HFFc6 (cell line): ENCODE results near the gene MTHFSD. TPM values are rescaled to one million over a fixed set of nuclear protein-coding genes. Genes with fewer than 3 reads are reported as not detected.

ENCODE experiments used
- DNase-seq: peaks from one replicate; pipeline ENCODE4 v3.0.0-alpha.2; 2018
- H3K27ac Mint-ChIP-seq: 2 replicates; pipeline ENCODE4 v1.8.0; 2020; ENCODE audit warnings: mild to moderate bottlenecking, mixed read lengths
- H3K27me3 Mint-ChIP-seq: 2 replicates; pipeline ENCODE4 v1.8.0; 2021; ENCODE audit warnings: mild to moderate bottlenecking, moderate library complexity, mixed read lengths; ENCODE audit not compliant: insufficient read depth
- H3K36me3 Mint-ChIP-seq: 2 replicates; pipeline ENCODE4 v1.8.0; 2021; ENCODE audit warnings: low read depth, mixed read lengths
- H3K4me1 Mint-ChIP-seq: 2 replicates; pipeline ENCODE4 v1.8.0; 2020; ENCODE audit warnings: low read depth, mixed read lengths
- H3K4me3 Mint-ChIP-seq: 2 replicates; pipeline ENCODE4 v1.8.0; 2020; ENCODE audit warnings: mild to moderate bottlenecking, moderate library complexity, mixed read lengths
- H3K9me3 Mint-ChIP-seq: 2 replicates; pipeline ENCODE4 v1.8.0; 2020; ENCODE audit warnings: mild to moderate bottlenecking, mixed read lengths
- CTCF ChIP-seq: fragments of 200-600 bp; sonication (generic); IDR thresholded peaks from 2 replicates; pipeline ENCODE4 v1.5.0; 2021; ENCODE audit warnings: antibody characterized with exemption, mild to moderate bottlenecking
- total RNA-seq, 6 experiments: library from RNA; stranded (reverse); fragmentation: NEBNext Ultra II Directional; extraction: Animal tissue kit (Norgen Biotek cat#: 25700); gene quantifications; 2 replicates in 1 of 6; 3 replicates in 5 of 6; pipeline ENCODE4 v1.2.3, GENCODE V29; 2021

MTHFSD gene
- total RNA-seq, 6 experiments from 2014 or later = 16.8 to 18.6 (median 17.0) TPM

DNA sequence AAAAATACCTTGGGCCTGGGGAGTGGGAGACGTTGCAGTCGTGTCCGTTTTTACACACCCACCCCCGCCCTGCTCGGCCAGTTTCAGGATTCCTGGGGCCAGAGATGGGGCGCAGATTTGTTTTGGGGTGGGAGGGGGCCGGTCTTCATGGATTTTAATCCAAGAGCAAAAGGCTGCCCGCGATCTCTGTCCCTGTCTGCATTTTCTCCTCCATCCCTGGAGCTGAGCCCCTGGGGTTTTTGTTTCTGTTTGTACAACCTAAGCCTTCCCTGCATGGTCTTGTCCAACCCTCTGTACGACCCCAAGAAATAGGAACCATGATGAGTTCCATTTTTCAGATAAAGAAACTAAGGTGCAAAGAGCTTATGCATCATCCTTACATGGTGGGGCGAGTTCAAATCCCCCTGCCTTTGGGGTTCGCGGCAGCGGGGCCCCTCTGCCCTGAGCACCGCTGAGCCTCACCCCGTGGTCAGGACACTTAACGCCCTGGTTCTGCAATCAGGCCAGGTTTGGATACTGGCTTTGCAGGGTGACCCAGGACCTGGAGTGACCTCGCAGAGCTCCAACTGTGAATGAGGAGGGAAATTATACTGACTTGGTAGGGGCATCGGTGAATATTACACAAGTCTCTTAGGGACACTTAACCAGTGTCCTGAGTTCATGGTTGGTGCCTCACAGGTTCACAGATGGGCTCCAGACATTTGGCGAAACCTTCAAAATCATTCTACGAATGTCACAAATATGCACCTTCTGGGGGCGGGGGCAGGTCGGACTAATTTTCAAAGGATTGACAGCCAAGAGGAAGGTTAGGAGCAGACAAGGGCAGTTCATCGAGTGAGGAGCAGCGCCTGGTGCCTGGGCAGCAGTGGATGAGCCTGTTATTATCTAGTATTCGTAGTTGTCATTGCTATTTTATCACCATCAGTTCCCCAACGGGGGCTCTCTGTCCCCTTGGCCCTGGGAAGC, 48.9 kb downstream of the MTHFSD start:
- TF ChIP-seq CTCF = no peak
- no peak for DNase-seq
- peaks cover 51% of the 10 kb centered on the region for H3K27me3 Mint-ChIP-seq
- no peak overlapping the region for H3K27ac Mint-ChIP-seq
- H3K4me3 Mint-ChIP-seq = peak overlapping the region; percentile 64
- no peaks in the 10 kb centered on the region for H3K9me3 Mint-ChIP-seq
- no peaks in the 10 kb centered on the region for H3K36me3 Mint-ChIP-seq
- peaks cover 23% of the 10 kb centered on the region for H3K4me1 Mint-ChIP-seq

DNA sequence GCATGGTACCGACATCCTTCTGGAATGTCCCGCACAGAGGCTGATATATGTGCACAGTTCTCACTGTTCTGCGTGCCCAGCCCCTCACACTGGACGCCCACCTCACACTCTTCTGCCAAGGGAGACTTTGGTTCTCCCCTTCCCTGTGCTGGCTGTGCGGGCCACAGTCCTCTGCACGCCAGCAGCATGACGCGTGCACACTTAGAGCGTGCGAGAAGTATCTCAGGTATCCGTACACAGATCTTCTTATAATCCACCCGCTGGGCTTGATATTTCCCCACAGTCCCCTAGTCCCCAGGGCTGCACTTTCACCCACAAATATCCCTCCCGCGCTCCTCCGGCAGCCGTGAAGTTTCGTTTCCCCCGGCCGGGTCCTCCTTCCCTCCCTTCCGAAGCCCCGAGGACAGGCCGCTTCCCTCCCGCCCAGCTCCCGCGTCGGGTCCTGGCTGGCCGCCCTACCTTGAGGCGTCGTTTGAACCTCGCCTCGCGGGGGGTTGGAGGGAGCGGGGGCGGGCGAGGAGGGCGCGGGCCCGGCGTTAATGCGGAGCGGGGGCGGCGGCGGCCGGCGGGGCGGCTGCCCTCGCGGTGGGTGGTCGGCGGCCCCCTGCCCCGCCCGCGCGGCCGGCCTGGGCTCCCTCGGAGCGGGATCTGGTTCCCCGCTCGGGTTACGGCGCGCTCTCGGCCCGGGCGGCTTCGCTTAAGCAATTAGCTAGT, 49.7 kb downstream of the MTHFSD start:
- DNase-seq = no peak
- Mint-ChIP-seq H3K27me3 (peaks cover 54% of the 10 kb centered on the region), H3K9me3 (no peaks in the 10 kb centered on the region), H3K4me1 (peaks cover 23% of the 10 kb centered on the region), H3K4me3 (peak overlapping the region; percentile 68), H3K27ac (no peak overlapping the region), H3K36me3 (no peaks in the 10 kb centered on the region)
- no peak for TF ChIP-seq CTCF

DNA sequence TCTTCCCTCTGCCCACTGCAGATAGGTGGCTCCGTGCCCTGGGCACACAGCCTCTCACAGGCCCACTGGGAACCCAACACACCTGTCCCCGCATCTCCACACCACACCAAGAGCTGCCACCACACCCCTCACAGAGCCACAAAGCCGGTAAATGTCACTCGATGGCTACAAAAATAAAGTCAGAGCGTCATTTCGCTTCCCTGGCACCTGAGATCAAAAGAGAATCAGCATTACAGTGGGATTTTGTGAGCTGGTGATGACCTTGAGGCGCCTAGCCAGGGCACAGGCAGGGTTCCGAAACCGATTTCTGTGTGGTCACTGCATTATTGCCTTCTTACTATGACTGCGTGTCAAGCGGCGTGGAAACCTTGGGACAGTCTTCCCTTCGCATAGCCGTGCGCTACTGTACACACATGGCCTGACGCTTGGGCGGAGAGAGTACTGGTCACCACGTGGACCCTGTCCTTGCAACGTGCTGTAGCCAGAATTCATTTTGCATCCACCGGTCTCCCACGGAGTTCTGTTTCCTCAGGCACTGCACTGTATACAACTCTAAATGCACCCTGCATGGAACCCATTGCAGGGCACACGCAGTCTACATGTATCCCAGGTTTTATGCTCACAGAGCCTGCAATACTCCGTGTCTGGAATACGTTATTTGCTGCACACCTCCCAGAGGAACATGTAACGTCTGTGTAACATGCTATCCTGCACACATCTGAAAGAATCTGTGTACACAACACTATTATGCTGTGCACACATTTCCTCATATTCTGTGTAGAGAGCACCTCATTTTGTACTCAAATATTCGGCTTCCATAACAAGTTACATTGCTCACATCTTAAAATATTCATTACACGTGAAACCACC, 50.5 kb downstream of the MTHFSD start:
- no peak for DNase-seq
- no peak for TF ChIP-seq CTCF
- peak overlapping the region; percentile 68 for H3K4me3 Mint-ChIP-seq
- H3K27ac Mint-ChIP-seq = no peak overlapping the region
- no peaks in the 10 kb centered on the region for H3K36me3 Mint-ChIP-seq
- peaks cover 57% of the 10 kb centered on the region for H3K27me3 Mint-ChIP-seq
- H3K9me3 Mint-ChIP-seq = no peaks in the 10 kb centered on the region
- H3K4me1 Mint-ChIP-seq = peaks cover 23% of the 10 kb centered on the region

- no peak overlapping the region for H3K4me3 Mint-ChIP-seq
- peaks cover 29% of the 10 kb centered on the region for H3K4me1 Mint-ChIP-seq
- no peak for TF ChIP-seq CTCF
- no peaks in the 10 kb centered on the region for H3K36me3 Mint-ChIP-seq
- no peak for DNase-seq
- H3K27ac Mint-ChIP-seq = no peak overlapping the region
- H3K27me3 Mint-ChIP-seq = peaks cover 65% of the 10 kb centered on the region
- no peaks in the 10 kb centered on the region for H3K9me3 Mint-ChIP-seq
Observed at GRCh38 chr16:86503830-86504229, 51.2 kb downstream of the MTHFSD start.
